Stomach (tissue), 4 donors: ENCODE measurements around the gene LRRC49.

ENCODE experiments used
- CTCF ChIP-seq, 7 experiments: fragments of 450-650 bp in 4 of 7; fragments of 200-600 bp in 3 of 7; sonication (generic) in 3 of 7; IDR thresholded peaks; one replicate each; pipeline ENCODE4 v1.5.1; 2016 to 2019; ENCODE audit warnings: antibody characterized with exemption in 7 of 7, control low read depth in 2 of 7, mild to moderate bottlenecking in 1 of 7
- EP300 ChIP-seq: sonication (generic); formaldehyde crosslinking; IDR thresholded peaks from one replicate; pipeline ENCODE4 v1.6.1; 2017; ENCODE audit warnings: antibody characterized with exemption
- POLR2A ChIP-seq, 4 donors: fragments of 450-650 bp; IDR thresholded peaks; one replicate each; pipeline ENCODE4 v1.6.1; 2016; ENCODE audit warnings: antibody characterized with exemption in 4 of 4, control low read depth in 2 of 4, mild to moderate bottlenecking in 1 of 4, moderate library complexity in 1 of 4
- POLR2AphosphoS5 ChIP-seq, 3 donors: sonication (generic); formaldehyde crosslinking; IDR thresholded peaks; one replicate each; pipeline ENCODE4 v1.6.1; 2016; ENCODE audit warnings: antibody characterized with exemption in 3 of 3

GRCh38 chr15:70852501-70853317 is 39.9 kb upstream of the LRRC49 start:
- TF ChIP-seq POLR2A (IDR thresholded peaks at IDR 0.05) (no peak), CTCF (IDR thresholded peaks at IDR 0.05) (no peak), EP300 (no peak), POLR2AphosphoS5 (IDR thresholded peaks at IDR 0.05) (no peak)
